Stimulated activated naive CD4-positive, alpha-beta T cell treated with Interleukin-2 at 50 U/mL for 16 hours (primary cell): Measurements from ENCODE around the gene BICRA.
"Not testable (repeated sequence)": the region's sequence is repeated elsewhere in the genome, so short reads cannot be mapped to it uniquely, and the experiment has no call there.

Experiments used
- DNase-seq: peaks from one replicate; lab custom pipeline; 2025; lab: John Stamatoyannopoulos, UW

The BICRA gene

GRCh38 chr19:47716270-47716937 lies 107.5 kb downstream of the BICRA start:
- no peak for DNase-seq

- DNase-seq = not testable (repeated sequence)
These were observed 109.6 kb downstream of the BICRA start for GRCh38 chr19:47718415-47719046.

- no peak for DNase-seq
These were observed 110.3 kb downstream of the BICRA start for GRCh38 chr19:47719047-47719859.

- no peak for DNase-seq
These were observed 111.9 kb downstream of the BICRA start for GRCh38 chr19:47720669-47721422.

DNA sequence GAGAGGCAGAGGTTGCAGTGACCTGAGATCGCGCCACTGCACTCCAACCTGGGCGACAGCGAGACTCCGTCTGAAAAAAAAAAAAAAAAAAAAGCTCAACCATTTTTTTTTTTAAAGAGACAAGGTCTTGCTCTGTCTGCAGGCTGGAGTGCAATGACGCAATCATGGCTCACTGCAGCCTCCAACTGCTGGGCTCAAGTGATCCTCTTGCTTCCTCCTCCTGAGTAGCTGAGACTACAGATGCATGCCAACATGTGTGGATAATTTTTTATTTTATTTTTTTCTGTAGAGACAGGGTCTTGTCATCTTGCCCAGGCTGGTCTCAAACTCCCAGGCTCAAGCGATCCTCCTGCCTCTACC lies 114.6 kb downstream of the BICRA start:
- no peak for DNase-seq

GRCh38 chr19:47725759-47726401 lies 116.9 kb downstream of the BICRA start:
- no peak for DNase-seq

GRCh38 chr19:47726467-47726866 lies 117.5 kb downstream of the BICRA start:
- no peak for DNase-seq

- DNase-seq = not testable (repeated sequence)
These were observed 119.4 kb downstream of the BICRA start for GRCh38 chr19:47728295-47728694.

DNA sequence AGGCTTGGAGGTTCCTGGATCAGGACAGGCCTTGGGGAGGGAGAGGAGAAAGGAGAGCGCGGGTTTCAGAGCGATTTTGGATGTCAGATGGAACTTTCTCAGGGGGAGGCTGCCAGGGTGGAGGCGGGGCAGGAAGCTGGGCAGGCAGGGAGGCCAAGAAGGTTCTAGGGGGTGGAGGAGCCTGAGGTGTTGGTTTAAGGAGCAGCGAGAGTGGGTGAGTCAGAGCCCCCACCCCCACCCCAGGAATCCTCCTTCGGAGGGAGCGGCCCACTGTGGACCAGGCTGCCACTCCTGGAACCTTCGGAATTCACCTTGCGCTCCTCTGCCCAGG lies 120.5 kb downstream of the BICRA start:
- DNase-seq = no peak

- DNase-seq = peak; percentile 34
These were observed 121.0 kb downstream of the BICRA start for GRCh38 chr19:47729799-47730520.

DNA sequence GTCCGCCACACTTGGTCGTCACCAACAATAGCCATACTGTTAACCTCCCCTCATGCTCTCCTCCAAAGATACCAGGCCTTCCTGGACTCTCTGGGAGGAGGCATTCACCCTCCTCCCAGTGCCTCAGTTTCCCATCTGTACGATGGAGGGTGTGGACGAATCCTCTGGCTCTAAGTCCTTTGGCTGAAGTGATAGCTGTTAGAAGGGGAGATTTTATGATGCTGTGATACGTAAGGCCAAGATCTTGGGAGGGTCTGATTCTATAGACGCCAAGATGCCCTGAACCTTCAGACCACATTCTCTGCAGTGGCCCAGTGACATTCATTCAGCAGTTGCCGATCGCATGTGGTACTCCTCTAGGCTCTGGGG lies 121.6 kb downstream of the BICRA start:
- DNase-seq = no peak

DNA sequence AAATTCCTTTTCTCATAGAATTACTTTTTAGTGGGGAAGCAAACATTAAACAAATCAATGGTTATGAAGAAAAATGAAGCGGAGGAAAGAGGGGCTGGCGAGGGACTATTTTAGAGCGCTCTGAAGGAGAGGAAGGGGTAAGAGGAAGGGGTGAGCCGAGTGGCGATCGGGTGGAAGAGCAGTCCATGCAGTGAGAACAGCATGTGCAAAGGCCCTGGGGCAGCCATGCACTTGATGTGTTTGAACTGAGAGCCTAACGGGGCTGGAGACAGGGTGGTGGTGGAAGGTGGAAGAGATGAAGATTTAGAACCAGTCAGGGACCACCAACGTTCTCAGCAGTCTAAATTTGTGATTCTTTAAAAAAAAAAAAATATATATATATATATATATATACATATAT lies 122.0 kb downstream of the BICRA start:
- no peak for DNase-seq

DNA sequence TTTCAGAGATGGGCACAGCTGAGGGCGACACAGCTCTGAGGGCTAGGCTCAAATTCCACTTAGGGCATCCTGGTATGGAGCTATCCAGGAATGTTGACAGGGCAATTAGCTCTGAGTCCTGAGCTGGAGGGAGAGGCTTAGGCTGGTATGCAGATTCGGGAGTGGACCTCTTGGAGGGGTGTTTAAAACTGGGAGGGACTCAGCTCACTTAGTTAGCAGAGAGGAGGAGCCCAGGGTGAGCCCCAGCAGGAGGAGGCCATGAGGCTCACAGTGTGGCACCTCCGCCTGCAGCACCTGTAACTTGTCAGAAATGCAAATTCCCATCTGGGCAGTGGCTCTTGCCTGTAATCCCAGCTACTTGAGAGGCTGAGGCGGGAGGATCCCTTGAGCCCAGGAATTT lies 126.2 kb downstream of the BICRA start:
- DNase-seq = no peak

- no peak for DNase-seq
These were observed 132.1 kb downstream of the BICRA start for GRCh38 chr19:47740866-47741519.

- DNase-seq = no peak
These were observed 132.7 kb downstream of the BICRA start for GRCh38 chr19:47741544-47742140.

DNA sequence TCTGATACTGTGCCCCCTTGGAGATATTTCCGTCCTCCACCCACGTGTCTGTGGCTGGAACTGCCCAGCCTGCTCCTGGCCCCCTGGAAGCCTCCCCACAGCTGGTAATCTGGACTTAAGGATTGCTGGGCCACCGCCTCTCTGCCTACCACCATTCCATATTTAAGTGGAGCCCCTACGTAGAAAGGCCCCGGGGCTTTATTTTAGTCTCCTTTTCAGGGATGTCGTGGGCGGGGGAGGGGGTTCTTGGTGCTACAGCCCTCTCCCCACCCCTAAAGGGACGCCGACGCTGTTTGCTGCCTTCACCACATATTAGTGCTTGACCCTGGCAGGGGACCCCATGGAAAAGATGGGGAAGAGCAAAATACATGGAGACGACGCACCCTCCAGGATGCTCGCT lies 133.7 kb downstream of the BICRA start:
- no peak for DNase-seq

GRCh38 chr19:47745010-47745901 lies 136.3 kb downstream of the BICRA start, which contains the start of gene NOP53:
NOP53 (plus strand) TSS chr19:47745546; CDS start chr19:47745560, 14 bp downstream.
- peak; percentile 89 for DNase-seq

DNA sequence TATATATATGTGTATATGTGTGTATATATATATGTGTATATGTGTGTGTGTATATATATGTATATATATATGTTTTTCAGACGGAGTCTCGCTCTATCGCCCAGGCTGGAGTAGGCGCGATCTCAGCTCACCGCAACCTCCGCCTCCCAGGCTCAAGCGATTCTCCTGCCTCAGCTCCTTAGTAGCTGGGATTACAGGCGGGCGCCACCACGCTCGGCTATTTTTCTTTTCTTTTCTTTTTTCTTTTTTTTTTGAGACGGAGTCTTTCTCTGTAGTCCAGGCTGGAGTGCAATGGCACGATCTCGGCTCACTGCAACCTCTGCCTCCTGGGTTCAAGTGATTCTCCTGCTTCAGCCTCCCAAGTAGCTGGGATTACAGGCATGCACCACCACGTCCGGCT lies 137.2 kb downstream of the BICRA start:
- not testable (repeated sequence) for DNase-seq

DNA sequence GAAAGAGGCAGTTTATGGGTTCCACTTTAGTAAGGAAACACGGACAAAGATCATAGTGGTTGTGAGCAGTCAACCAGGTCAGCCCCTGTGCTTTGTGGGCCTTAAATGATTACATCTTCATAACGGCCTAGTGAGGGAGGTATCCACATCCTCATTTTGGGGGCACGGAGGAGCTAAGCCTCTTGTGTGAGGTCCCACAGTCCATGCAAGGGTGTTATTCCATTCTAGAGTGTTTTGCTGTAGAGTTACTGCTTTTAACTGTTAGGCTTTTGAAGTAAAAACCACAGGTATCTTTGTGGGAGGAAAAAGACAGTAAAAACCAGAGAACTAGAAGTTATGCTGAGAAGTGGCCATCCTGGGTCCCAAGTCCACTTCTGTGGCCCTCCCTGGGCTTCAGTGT lies 140.4 kb downstream of the BICRA start:
- DNase-seq = no peak
